ENCODE results near the gene KCNQ5.

Gene KCNQ5

GRCh38 chr6:72905705-72906478 lies 284.0 kb downstream of the KCNQ5 start:
- DNase-seq (ENCODE audit: low read depth in 2 of 2), result no peak

- no peak for DNase-seq (ENCODE audit: low read depth in 2 of 2)
Measured at GRCh38 chr6:72911463-72912155, 289.7 kb downstream of the KCNQ5 start.

- DNase-seq (ENCODE audit: low read depth in 2 of 2), result no peak
Measured at GRCh38 chr6:72913797-72914196, 291.9 kb downstream of the KCNQ5 start.

- DNase-seq (ENCODE audit: low read depth in 2 of 2), result no peak
Measured at GRCh38 chr6:72916298-72916697, 294.4 kb downstream of the KCNQ5 start.

- DNase-seq (ENCODE audit: low read depth in 2 of 2), result no peak
Measured at GRCh38 chr6:72916906-72917305, 295.0 kb downstream of the KCNQ5 start.

- DNase-seq (ENCODE audit: low read depth in 2 of 2), result no peak
Measured at GRCh38 chr6:72922401-72922800, 300.5 kb downstream of the KCNQ5 start.

GRCh38 chr6:72925136-72925535 lies 303.3 kb downstream of the KCNQ5 start:
- no peak for DNase-seq (ENCODE audit: low read depth in 2 of 2)

GRCh38 chr6:72930556-72931132 lies 308.8 kb downstream of the KCNQ5 start:
- no peak for DNase-seq (ENCODE audit: low read depth in 2 of 2)

- no peak for DNase-seq (ENCODE audit: low read depth in 2 of 2)
Measured at GRCh38 chr6:72931325-72931887, 309.5 kb downstream of the KCNQ5 start.

GRCh38 chr6:72933233-72933632 lies 311.4 kb downstream of the KCNQ5 start:
- no peak for DNase-seq (ENCODE audit: low read depth in 2 of 2)

GRCh38 chr6:72936766-72937559 lies 315.1 kb downstream of the KCNQ5 start:
- no peak for DNase-seq (ENCODE audit: low read depth in 2 of 2)

GRCh38 chr6:72938104-72938503 lies 316.2 kb downstream of the KCNQ5 start:
- DNase-seq (ENCODE audit: low read depth in 2 of 2), result no peak

GRCh38 chr6:72939004-72939403 lies 317.1 kb downstream of the KCNQ5 start:
- no peak for DNase-seq (ENCODE audit: low read depth in 2 of 2)

- no peak for DNase-seq (ENCODE audit: low read depth in 2 of 2)
Measured at GRCh38 chr6:72940265-72940664, 318.4 kb downstream of the KCNQ5 start.

GRCh38 chr6:72941263-72941662 lies 319.4 kb downstream of the KCNQ5 start:
- no peak for DNase-seq (ENCODE audit: low read depth in 2 of 2)

- DNase-seq (ENCODE audit: low read depth in 2 of 2), result no peak
Measured at GRCh38 chr6:72941751-72942150, 319.9 kb downstream of the KCNQ5 start.

- no peak for DNase-seq (ENCODE audit: low read depth in 2 of 2)
Measured at GRCh38 chr6:72943699-72944098, 321.8 kb downstream of the KCNQ5 start.

- no peak for DNase-seq (ENCODE audit: low read depth in 2 of 2)
Measured at GRCh38 chr6:72944660-72945059, 322.8 kb downstream of the KCNQ5 start.

GRCh38 chr6:72946774-72947173 lies 324.9 kb downstream of the KCNQ5 start:
- DNase-seq (ENCODE audit: low read depth in 2 of 2), result no peak

GRCh38 chr6:72947534-72947933 lies 325.7 kb downstream of the KCNQ5 start:
- DNase-seq (ENCODE audit: low read depth in 2 of 2), result no peak

- no peak for DNase-seq (ENCODE audit: low read depth in 2 of 2)
Measured at GRCh38 chr6:72948153-72948552, 326.3 kb downstream of the KCNQ5 start.

Data from stimulated activated CD4-positive, alpha-beta T cell treated with anti-CD3 and anti-CD28 coated beads, Interleukin-1b, Interleukin-23, amount 100 ng/mL, for 1 hour (primary cell).